DOHH2 (cell line): Measurements from ENCODE around the gene ZMIZ1.

ENCODE experiments used
- H3F3A ChIP-seq: fragments of 200-600 bp; sonication (generic), shearing (Covaris generic); 2 replicates; pipeline ENCODE4 v1.6.0; 2016; ENCODE audit warnings: antibody characterized with exemption, mild to moderate bottlenecking; ENCODE audit not compliant: control insufficient read depth, insufficient read depth
- H3K27ac ChIP-seq: fragments of 200-600 bp; sonication (generic); 2 replicates; pipeline ENCODE4 v1.5.1; 2014; ENCODE audit warnings: low read depth, mild to moderate bottlenecking, low read length, moderate library complexity
- H3K27me3 ChIP-seq: fragments of 200-600 bp; sonication (generic); 2 replicates; pipeline ENCODE4 v1.6.1; 2014; ENCODE audit warnings: mild to moderate bottlenecking, low read length, mixed read lengths; ENCODE audit not compliant: control insufficient read depth
- H3K36me3 ChIP-seq: fragments of 200-600 bp; sonication (generic); 2 replicates; pipeline ENCODE4 v1.6.1; 2014; ENCODE audit warnings: mild to moderate bottlenecking, low read length, moderate library complexity, mixed read lengths; ENCODE audit not compliant: control insufficient read depth
- H3K4me1 ChIP-seq: fragments of 200-600 bp; sonication (generic); 2 replicates; pipeline ENCODE4 v1.6.1; 2014; ENCODE audit warnings: mild to moderate bottlenecking, low read length, mixed read lengths; ENCODE audit not compliant: control insufficient read depth
- H3K4me2 ChIP-seq: fragments of 200-600 bp; sonication (generic); 2 replicates; pipeline ENCODE4 v1.6.0; 2014; ENCODE audit warnings: mild to moderate bottlenecking, low read length, moderate library complexity
- H3K4me3 ChIP-seq: fragments of 200-600 bp; sonication (generic); 2 replicates; pipeline ENCODE4 v1.5.1; 2014; ENCODE audit warnings: mild to moderate bottlenecking, low read length, mixed read lengths
- H3K79me2 ChIP-seq: fragments of 200-600 bp; sonication (generic); 2 replicates; pipeline ENCODE4 v1.6.1; 2014; ENCODE audit warnings: mild to moderate bottlenecking, low read length, mixed read lengths; ENCODE audit not compliant: control insufficient read depth
- H3K9me2 ChIP-seq: fragments of 200-600 bp; sonication (generic); replicated peaks from 2 replicates; pipeline ENCODE4 v1.6.1; 2014; ENCODE audit warnings: mild to moderate bottlenecking, low read length, mixed read lengths; ENCODE audit not compliant: control insufficient read depth
- H3K9me3 ChIP-seq: fragments of 200-600 bp; sonication (generic); 2 replicates; pipeline ENCODE4 v1.6.1; 2014; ENCODE audit warnings: antibody characterized with exemption, low read length, mixed read lengths; ENCODE audit not compliant: control insufficient read depth, insufficient read depth
- H4K20me1 ChIP-seq: fragments of 200-600 bp; sonication (generic); 2 replicates; pipeline ENCODE4 v1.6.0; 2014; ENCODE audit warnings: low read depth, mild to moderate bottlenecking, antibody characterized with exemption, low read length, moderate library complexity; ENCODE audit not compliant: control insufficient read depth, insufficient read depth
- EZH2phosphoT487 ChIP-seq: fragments of 200-600 bp; sonication (generic); IDR thresholded peaks from 2 replicates; pipeline ENCODE4 v1.6.1; 2017; ENCODE audit warnings: borderline replicate concordance, mild to moderate bottlenecking, antibody characterized with exemption, low read length, moderate library complexity, mixed read lengths
- TF ChIP-seq, protein P1 (sequence below): fragments of 200-600 bp; sonication (generic); IDR thresholded peaks from one replicate; pipeline ENCODE4 v1.5.1; 2014; ENCODE audit warnings: antibody characterized with exemption, mild to moderate bottlenecking, low read depth, low read length; ENCODE audit not compliant: poor library complexity, severe bottlenecking

ZMIZ1 gene

DNA sequence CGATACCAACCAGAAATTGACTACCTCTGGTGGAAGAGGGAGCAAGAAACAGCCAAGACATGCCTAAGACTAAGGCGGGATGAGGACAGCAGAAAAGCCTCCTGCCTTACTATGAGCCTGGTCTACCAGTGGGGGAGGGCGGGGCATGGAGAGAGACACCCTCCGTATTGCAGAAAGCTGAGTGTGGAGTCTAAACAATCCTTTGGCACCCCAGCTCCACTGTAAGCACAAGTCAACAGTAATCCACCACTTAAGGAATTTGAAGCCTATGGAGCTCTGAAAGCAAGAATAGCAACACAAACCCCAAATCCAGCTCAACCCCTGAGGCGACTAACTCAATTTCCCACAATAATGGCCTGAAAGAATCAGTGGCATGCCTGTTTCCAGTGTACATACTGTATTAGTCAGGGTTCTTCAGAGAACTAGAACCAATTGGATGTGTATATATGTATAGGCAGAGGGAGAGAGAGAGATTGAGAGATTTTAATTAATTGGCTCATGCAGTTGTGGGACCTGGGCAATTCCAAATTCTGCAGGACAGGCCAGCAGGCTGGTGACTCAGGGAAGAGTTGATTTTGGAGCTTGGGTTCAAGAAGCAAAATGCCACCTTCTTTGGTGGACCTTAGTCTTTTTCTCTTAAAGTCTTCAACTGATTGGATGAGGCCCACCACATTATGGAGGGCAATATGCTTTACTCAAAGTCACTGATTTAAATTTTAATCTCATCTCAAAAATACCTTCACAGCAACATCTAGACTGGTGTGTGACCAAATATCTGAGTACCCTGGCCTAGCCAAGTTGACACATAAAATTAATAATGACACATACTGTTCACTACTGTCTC, 292.0 kb downstream of the ZMIZ1 start:
- Histone ChIP-seq H4K20me1 (no peaks in the 10 kb centered on the region), H3K9me2 (no peaks in the 10 kb centered on the region), H3K27me3 (peaks cover 14% of the 10 kb centered on the region), H3K4me1 (peaks cover 14% of the 10 kb centered on the region; the same call in 1 of the 2 replicates), H3K36me3 (peaks cover 11% of the 10 kb centered on the region), H3K79me2 (no peaks in the 10 kb centered on the region), H3K4me3 (no peak overlapping the region), H3K9me3 (no peaks in the 10 kb centered on the region), H3K27ac (no peak overlapping the region), H3K4me2 (no peak overlapping the region), H3F3A (0 out of 2 replicates have a peak, but pooled peaks cover 7% of the 10 kb centered on the region)
- no peak for TF ChIP-seq EZH2phosphoT487
- TF ChIP-seq, protein P1, sequence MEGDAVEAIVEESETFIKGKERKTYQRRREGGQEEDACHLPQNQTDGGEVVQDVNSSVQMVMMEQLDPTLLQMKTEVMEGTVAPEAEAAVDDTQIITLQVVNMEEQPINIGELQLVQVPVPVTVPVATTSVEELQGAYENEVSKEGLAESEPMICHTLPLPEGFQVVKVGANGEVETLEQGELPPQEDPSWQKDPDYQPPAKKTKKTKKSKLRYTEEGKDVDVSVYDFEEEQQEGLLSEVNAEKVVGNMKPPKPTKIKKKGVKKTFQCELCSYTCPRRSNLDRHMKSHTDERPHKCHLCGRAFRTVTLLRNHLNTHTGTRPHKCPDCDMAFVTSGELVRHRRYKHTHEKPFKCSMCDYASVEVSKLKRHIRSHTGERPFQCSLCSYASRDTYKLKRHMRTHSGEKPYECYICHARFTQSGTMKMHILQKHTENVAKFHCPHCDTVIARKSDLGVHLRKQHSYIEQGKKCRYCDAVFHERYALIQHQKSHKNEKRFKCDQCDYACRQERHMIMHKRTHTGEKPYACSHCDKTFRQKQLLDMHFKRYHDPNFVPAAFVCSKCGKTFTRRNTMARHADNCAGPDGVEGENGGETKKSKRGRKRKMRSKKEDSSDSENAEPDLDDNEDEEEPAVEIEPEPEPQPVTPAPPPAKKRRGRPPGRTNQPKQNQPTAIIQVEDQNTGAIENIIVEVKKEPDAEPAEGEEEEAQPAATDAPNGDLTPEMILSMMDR, result no peak

- H3K27ac ChIP-seq, result no peak overlapping the region
- H3K9me3 ChIP-seq, result no peaks in the 10 kb centered on the region
- H3K4me3 ChIP-seq, result no peak overlapping the region
- no peaks in the 10 kb centered on the region for H4K20me1 ChIP-seq
- no peak overlapping the region for H3K4me2 ChIP-seq
- 0 out of 2 replicates have a peak, but pooled peaks cover 5% of the 10 kb centered on the region for H3F3A ChIP-seq
- TF ChIP-seq, protein P1, result no peak
- TF ChIP-seq EZH2phosphoT487, result no peak
- H3K36me3 ChIP-seq, result no peaks in the 10 kb centered on the region
- H3K79me2 ChIP-seq, result no peaks in the 10 kb centered on the region
- H3K27me3 ChIP-seq, result peaks cover 18% of the 10 kb centered on the region
- H3K4me1 ChIP-seq, result peaks cover 14% of the 10 kb centered on the region; the same call in 1 of the 2 replicates
- no peaks in the 10 kb centered on the region for H3K9me2 ChIP-seq
These were observed 293.1 kb downstream of the ZMIZ1 start for GRCh38 chr10:79361726-79362397.
